ENCODE results near the gene GPR137B.

Gene GPR137B

DNA sequence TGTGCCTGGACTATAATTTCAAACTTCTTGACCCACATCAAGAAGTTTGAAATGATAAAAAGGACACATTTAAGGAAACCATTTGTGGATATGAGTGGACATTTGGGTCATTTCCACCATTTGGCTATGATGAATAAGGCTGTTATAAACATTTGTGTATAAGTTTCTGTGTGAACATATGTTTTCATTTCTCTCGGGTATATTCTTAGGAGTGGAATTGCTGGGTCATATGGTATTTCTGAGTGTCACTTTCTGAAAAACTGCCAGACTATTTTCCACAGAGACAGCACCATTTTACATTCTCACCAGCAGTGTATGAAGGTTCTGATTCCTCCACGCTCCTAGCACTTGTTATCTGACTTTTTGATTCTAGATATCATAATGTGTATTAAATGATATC is 50.8 kb downstream of the GPR137B start:
- peaks cover 88 to 97% of the 10 kb centered on the region in 2 donors for H3K36me3 Mint-ChIP-seq
- DNase-seq, result no peak
- peaks cover 20 to 38% of the 10 kb centered on the region in 2 donors for H3K9me3 Mint-ChIP-seq
- no peak for ATAC-seq (replicated peaks)
- no peak overlapping the region for H3K4me3 Mint-ChIP-seq
- H3K27me3 Mint-ChIP-seq, result no peaks in the 10 kb centered on the region
- no peak overlapping the region for H3K27ac Mint-ChIP-seq
- H3K4me1 Mint-ChIP-seq, result peaks cover under 1 to 3% of the 10 kb centered on the region in 2 donors

DNA sequence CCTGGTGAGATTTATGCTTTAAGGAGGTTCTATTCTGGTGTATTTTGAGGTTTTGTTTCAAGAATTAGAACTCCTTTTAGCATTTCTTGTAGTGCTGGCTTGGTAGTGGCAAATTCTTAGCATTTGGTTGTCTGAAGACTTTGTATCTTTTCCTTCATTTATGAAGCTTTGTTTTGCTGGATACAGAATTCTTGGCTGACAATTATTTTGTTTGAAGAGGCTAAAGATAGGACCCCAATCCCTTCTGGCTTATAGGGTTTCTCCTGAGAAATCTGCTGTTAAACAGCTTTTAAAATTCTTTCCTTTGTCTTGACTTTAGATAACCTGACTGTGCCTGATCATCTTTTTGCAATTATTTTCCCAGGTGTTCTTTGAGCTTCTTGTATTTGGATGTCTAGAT is 58.6 kb downstream of the GPR137B start:
- Mint-ChIP-seq H3K4me1 (no peaks in the 10 kb centered on the region), H3K36me3 (peaks cover 77 to 92% of the 10 kb centered on the region in 2 donors), H3K27me3 (no peaks in the 10 kb centered on the region), H3K9me3 (peaks cover 33 to 37% of the 10 kb centered on the region in 2 donors), H3K4me3 (no peak overlapping the region), H3K27ac (no peak overlapping the region)
- ATAC-seq (replicated peaks) (no peak), DNase-seq (no peak)

DNA sequence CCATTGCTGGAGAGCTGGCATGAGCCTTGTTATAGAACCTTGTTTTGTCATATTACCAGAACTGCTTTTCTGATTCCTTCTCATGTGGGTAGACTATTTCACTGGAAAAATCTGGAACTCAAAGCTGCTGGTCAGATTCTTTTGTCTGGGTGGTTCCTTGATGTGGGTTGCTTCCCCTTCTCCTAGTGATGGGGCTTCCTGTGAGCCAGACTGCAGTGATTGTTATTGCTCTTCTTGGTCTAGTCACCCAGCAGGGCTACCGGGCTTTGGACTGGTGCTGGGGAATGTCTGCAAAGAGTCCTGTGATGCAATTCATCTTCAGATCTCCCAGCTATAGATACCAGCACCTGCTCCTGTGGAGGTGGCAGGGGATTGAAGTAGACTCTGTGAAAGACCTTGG is 59.4 kb downstream of the GPR137B start:
- H3K4me1 Mint-ChIP-seq, result no peaks in the 10 kb centered on the region
- peaks cover 78 to 90% of the 10 kb centered on the region in 2 donors for H3K36me3 Mint-ChIP-seq
- H3K9me3 Mint-ChIP-seq, result peaks cover 33 to 37% of the 10 kb centered on the region in 2 donors
- no peak overlapping the region for H3K27ac Mint-ChIP-seq
- no peak for ATAC-seq (replicated peaks)
- H3K27me3 Mint-ChIP-seq, result no peaks in the 10 kb centered on the region
- H3K4me3 Mint-ChIP-seq, result no peak overlapping the region
- DNase-seq, result no peak

DNA sequence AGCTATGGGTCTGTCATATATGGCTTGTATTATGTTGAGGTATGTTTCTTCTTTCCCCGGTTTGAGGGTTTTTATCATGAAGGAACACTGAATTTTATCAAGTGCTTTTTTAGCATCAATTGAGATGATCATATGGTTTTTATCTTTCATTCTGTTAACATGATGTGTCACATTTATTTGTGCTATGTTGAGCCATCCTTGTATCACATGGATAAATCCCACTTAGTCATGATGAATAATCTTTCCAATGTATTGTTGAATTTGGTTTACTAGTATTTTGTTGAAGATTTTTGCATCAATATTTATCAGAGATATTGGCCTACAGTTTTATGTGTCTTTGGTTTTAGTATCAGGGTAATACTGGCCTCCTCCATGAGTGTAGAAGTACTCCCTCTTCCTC is 61.7 kb downstream of the GPR137B start:
- ATAC-seq (replicated peaks), result no peak
- DNase-seq, result no peak
- Mint-ChIP-seq H3K4me3 (no peak overlapping the region), H3K27me3 (no peaks in the 10 kb centered on the region), H3K4me1 (no peaks in the 10 kb centered on the region), H3K27ac (no peak overlapping the region), H3K36me3 (peaks cover 62 to 82% of the 10 kb centered on the region in 2 donors), H3K9me3 (peaks cover 23 to 30% of the 10 kb centered on the region in 2 donors)

DNA sequence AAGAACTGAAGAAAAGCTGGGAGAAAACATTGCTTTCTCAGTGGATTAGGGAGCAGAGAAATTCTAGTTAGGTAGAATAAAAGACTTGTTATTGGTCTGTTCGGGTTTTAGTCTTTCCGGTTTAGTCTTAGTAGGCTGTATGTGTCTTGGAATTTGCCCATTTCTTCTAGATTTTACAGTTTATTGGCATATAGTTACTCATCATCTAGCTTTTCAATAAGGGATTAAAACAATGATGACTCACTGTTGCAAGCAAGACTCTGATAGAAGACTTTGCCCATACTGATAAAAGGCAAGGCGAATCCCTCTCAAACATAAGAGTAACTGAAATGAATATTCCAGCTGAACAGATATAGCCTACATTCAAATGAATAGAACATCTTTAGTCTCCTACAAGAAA is 62.3 kb downstream of the GPR137B start:
- Mint-ChIP-seq H3K4me1 (no peaks in the 10 kb centered on the region), H3K9me3 (peaks cover 20 to 25% of the 10 kb centered on the region in 2 donors), H3K36me3 (peaks cover 63 to 81% of the 10 kb centered on the region in 2 donors), H3K27me3 (no peaks in the 10 kb centered on the region), H3K27ac (no peak overlapping the region), H3K4me3 (no peak overlapping the region)
- no peak for DNase-seq
- ATAC-seq (replicated peaks), result no peak

DNA sequence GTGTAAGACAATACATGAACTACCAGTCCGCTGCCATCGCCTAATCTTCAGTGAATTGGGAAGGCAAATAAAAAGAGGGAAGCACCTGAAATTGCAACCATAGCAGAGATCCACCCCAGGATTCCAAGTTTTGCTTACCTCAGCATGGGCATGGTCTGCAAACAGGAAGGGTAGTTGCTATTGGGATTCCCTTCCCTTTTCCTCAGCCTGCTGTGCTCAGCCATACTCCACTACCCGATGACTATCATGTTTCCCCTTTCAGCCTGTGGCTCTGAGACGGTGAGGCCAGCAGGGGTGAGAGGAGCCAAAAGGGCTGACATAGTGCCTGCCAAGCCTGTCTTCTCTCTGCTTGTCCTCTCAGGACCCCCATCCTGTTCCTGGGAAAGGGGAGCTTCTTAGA is 64.2 kb downstream of the GPR137B start:
- Mint-ChIP-seq H3K4me3 (no peak overlapping the region), H3K4me1 (no peaks in the 10 kb centered on the region), H3K27me3 (no peaks in the 10 kb centered on the region), H3K36me3 (peaks cover 55 to 78% of the 10 kb centered on the region in 2 donors), H3K27ac (no peak overlapping the region), H3K9me3 (peaks cover 10 to 17% of the 10 kb centered on the region in 2 donors)
- ATAC-seq (replicated peaks), result no peak
- no peak for DNase-seq

DNA sequence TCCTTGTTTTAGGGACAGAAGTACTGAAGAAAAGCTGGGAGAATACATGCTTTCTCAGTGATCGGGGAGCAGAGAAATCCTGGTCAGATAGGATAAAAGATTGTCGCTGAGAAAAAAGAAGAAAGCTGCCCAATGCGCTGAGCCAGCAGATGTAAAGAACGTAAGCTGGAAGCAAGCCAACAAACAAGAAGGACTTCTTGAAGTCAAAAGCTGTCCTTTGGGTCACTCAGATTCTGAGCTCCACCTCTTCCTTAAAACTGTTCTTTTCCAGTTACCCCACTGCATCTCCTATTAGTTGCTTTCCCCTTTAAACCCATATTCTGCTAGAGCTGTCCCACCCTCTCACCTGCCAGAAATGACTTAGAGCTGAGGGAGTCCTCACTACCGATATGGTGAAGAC is 64.8 kb downstream of the GPR137B start:
- no peaks in the 10 kb centered on the region for H3K27me3 Mint-ChIP-seq
- peaks cover 6 to 13% of the 10 kb centered on the region in 2 donors for H3K9me3 Mint-ChIP-seq
- DNase-seq, result no peak
- no peak overlapping the region for H3K27ac Mint-ChIP-seq
- peaks cover 52 to 77% of the 10 kb centered on the region in 2 donors for H3K36me3 Mint-ChIP-seq
- H3K4me1 Mint-ChIP-seq, result no peaks in the 10 kb centered on the region
- no peak for ATAC-seq (replicated peaks)
- H3K4me3 Mint-ChIP-seq, result no peak overlapping the region

DNA sequence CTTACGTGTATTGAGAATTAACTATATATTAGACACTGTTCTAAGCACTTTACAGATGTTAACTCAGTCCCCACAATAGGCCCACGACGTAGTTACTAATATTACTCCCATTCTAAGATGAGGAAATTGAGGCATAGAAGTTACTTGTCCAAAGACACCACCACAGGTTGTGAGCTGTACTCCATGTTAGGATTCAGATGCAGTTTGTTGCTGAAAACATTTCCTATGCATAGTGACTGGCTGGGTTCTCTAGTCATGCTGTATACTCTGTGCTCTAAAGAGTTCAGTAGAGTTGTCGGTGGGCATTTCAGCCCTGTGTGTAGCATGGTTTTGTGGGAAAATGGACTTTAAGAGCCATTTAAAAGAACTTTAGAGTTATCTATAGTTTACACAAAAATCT is 65.2 kb downstream of the GPR137B start:
- H3K4me3 Mint-ChIP-seq, result no peak overlapping the region
- no peak overlapping the region for H3K27ac Mint-ChIP-seq
- peaks cover 6 to 11% of the 10 kb centered on the region in 2 donors for H3K9me3 Mint-ChIP-seq
- ATAC-seq (replicated peaks), result no peak
- peaks cover 50 to 76% of the 10 kb centered on the region in 2 donors for H3K36me3 Mint-ChIP-seq
- no peak for DNase-seq
- H3K4me1 Mint-ChIP-seq, result no peaks in the 10 kb centered on the region
- no peaks in the 10 kb centered on the region for H3K27me3 Mint-ChIP-seq

DNA sequence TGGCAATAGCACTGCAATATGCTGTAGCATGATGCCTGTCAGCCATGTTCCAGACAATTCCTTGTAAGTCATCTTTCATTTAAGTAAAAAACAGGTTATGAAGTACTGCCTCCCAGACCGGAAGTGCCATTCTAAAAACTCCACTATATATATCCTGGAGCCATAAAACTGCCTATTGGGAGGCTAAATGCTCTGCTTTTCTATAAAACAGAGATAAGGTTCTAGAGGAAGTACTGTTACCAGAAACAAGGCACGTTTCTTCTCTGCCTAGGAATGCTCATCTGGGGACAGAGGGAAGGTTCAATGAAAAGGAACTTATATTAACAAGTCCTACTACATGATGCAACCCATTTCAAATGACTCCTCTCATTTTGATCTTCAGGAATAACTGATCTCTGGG is 66.8 kb downstream of the GPR137B start:
- no peaks in the 10 kb centered on the region for H3K4me1 Mint-ChIP-seq
- no peak for ATAC-seq (replicated peaks)

DNA sequence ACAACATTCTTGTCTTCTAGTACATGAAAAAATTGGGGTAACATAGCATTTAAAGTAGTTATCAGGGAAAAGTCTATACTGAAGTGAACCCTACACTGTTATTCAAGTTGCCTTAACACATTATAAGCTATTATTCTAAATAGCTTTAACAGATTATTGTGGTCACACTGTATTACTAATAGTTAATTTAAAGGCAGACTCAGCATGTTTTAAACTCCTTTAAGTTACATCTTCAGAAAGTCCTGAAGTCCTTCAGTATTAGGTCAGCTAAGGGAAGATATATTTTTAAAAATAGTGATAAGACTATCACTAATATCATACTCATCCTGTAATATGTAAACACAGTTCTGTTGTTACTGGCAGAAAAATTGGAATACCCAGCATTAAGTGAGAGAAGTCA is 67.4 kb downstream of the GPR137B start:
- ATAC-seq (replicated peaks) (no peak), DNase-seq (no peak)
- Mint-ChIP-seq H3K4me1 (no peaks in the 10 kb centered on the region), H3K27ac (no peak overlapping the region), H3K9me3 (no peaks in the 10 kb centered on the region), H3K4me3 (no peak overlapping the region), H3K27me3 (no peaks in the 10 kb centered on the region), H3K36me3 (peaks cover 38 to 69% of the 10 kb centered on the region in 2 donors)

More for the DNA sequence above, 66.8 kb downstream of the GPR137B start:
- no peak for DNase-seq
- Mint-ChIP-seq H3K36me3 (peaks cover 42 to 72% of the 10 kb centered on the region in 2 donors), H3K4me3 (no peak overlapping the region), H3K27ac (no peak overlapping the region), H3K27me3 (no peaks in the 10 kb centered on the region), H3K9me3 (no peaks in the 10 kb centered on the region)

DNA sequence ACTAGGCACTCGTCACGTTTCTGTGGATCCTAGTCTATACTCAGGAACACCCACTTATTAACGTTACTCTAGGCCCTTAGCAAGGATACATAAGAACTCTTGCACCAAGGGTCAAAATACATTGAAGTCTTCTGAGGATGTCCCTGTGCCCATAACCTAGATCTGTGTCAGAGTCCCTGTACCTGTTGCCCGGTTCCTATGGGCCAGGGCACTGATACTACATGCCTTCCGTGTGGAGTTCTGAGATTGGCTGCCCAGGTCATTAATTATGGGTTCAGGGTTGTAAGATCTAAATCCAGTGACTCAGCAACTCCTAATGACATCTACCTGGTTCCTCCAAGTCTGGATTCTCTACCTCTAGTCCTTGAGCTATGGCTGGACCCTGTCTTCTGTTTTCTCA is 69.5 kb downstream of the GPR137B start:
- Mint-ChIP-seq H3K27me3 (no peaks in the 10 kb centered on the region), H3K4me1 (no peaks in the 10 kb centered on the region), H3K4me3 (no peak overlapping the region), H3K36me3 (peaks cover 38 to 67% of the 10 kb centered on the region in 2 donors), H3K9me3 (no peaks in the 10 kb centered on the region), H3K27ac (no peak overlapping the region)
- DNase-seq, result no peak
- no peak for ATAC-seq (replicated peaks)

DNA sequence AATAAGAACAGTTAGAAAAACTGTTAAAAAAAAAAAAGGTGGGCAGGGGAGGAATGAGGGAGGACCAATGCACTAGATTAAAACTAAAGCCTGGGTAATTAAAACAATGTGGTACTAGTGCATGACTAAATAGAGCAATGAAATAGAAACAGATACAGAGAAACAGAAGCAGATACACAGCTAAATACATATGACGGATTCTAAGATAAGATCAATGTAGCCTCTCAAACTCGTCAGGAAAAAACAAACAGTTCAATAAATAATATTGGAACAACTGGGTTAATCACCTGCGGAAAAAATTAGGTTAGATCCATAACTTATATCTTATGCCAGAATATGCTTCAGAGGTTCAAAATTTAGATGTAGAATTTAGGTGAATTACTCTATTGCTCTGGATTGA is 71.2 kb downstream of the GPR137B start:
- H3K27me3 Mint-ChIP-seq, result no peaks in the 10 kb centered on the region
- DNase-seq (no peak), ATAC-seq (replicated peaks) (no peak)
- no peaks in the 10 kb centered on the region for H3K9me3 Mint-ChIP-seq
- H3K4me3 Mint-ChIP-seq, result no peak overlapping the region
- peaks cover 33 to 61% of the 10 kb centered on the region in 2 donors for H3K36me3 Mint-ChIP-seq
- no peak overlapping the region for H3K27ac Mint-ChIP-seq
- H3K4me1 Mint-ChIP-seq, result no peaks in the 10 kb centered on the region

DNA sequence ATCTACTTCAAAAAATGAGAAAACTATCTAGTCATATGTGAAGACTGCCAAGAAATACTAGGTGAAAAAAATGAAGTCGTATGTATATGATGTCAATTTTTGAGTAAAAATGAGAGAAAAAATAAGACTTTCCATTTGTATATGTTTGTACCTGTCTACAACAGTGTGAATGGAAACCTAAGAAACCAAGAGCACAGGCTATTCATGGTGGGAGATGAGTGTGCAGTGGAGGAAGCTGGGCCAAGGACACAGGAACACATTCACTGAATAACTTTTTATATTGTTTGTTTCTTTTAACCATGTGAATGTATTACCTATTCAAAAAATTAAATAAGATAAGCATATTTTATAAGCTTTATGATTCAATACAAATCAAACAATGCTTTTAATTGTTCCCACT is 72.4 kb downstream of the GPR137B start:
- H3K27me3 Mint-ChIP-seq, result no peaks in the 10 kb centered on the region
- no peaks in the 10 kb centered on the region for H3K4me1 Mint-ChIP-seq
- H3K27ac Mint-ChIP-seq, result no peak overlapping the region
- peaks cover 27 to 55% of the 10 kb centered on the region in 2 donors for H3K36me3 Mint-ChIP-seq
- no peak for ATAC-seq (replicated peaks)
- no peak overlapping the region for H3K4me3 Mint-ChIP-seq
- DNase-seq, result no peak
- H3K9me3 Mint-ChIP-seq, result no peaks in the 10 kb centered on the region

DNA sequence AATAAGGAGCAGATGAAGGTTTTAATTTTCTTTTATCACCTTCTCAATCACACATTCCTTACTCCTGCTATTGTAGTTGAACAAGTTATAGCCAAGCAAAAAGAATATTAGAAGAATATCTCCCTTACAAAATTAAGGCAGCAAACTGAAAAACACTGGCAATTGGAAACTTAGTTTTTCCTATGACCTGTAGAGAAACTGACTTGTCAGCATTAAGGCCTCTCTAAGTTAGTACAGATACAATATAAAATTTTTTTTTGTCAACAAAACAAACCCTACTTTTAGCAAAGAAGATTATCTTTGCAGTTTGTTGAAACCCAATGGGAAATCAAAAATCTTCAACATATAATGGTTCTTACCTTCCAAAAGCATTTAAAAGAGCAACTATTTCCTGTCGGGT is 78.1 kb downstream of the GPR137B start:
- no peaks in the 10 kb centered on the region for H3K9me3 Mint-ChIP-seq
- no peaks in the 10 kb centered on the region for H3K4me1 Mint-ChIP-seq
- no peak overlapping the region for H3K4me3 Mint-ChIP-seq
- no peak overlapping the region for H3K27ac Mint-ChIP-seq
- no peak for ATAC-seq (replicated peaks)
- peaks cover 6 to 22% of the 10 kb centered on the region in 2 donors for H3K36me3 Mint-ChIP-seq
- H3K27me3 Mint-ChIP-seq, result no peaks in the 10 kb centered on the region
- DNase-seq, result no peak

DNA sequence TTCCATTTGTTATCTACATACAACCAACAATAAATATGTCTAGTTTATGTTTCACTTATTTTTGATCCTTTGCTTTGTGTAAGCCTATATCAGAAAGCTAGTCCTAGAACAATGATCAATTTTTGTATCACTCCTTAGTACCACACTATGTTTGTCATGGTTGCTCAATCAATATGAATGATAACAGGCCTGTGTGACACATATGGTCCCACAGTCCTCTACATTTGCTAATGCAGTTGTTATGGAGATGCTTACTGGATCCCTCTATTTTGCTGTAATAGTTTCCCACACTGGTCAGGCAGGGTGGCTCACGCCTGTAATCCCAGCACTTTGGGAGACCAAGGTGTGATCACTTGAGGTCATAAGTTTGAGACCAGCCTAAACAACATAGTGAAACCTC is 80.3 kb downstream of the GPR137B start:
- H3K36me3 Mint-ChIP-seq, result peaks cover 5 to 21% of the 10 kb centered on the region in 2 donors
- no peak overlapping the region for H3K4me3 Mint-ChIP-seq
- no peaks in the 10 kb centered on the region for H3K4me1 Mint-ChIP-seq

DNA sequence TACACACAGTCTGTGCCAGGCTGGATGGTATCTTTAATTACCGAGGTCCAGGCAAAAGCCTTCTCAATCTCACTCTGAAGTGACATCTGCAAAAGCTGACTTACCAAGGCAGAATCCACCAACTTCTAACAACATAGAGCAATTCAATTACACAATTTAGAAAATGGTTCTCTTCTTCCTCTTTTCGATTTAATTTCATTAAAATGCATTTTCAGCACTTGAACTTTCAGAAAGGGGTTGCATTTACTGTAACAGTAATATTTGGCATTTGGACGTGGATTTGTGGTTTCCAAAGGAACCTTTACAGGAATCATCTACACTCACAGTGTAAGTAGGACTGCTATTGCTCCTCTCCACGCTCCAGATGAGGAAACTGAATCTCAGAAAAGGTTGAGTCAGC is 86.1 kb downstream of the GPR137B start:
- Mint-ChIP-seq H3K27me3 (no peaks in the 10 kb centered on the region), H3K9me3 (no peaks in the 10 kb centered on the region), H3K36me3 (peaks cover 9 to 16% of the 10 kb centered on the region in 2 donors), H3K4me3 (no peak overlapping the region), H3K4me1 (no peaks in the 10 kb centered on the region), H3K27ac (no peak overlapping the region)
- ATAC-seq (replicated peaks) (no peak), DNase-seq (no peak)

More for the DNA sequence above, 80.3 kb downstream of the GPR137B start:
- Mint-ChIP-seq H3K27me3 (no peaks in the 10 kb centered on the region), H3K9me3 (no peaks in the 10 kb centered on the region), H3K27ac (no peak overlapping the region)
- ATAC-seq (replicated peaks), result no peak
- DNase-seq, result no peak

Data from stimulated activated naive B cell treated with anti-CD40 and anti-IgM and Interleukin-4, amounts not matched to agents 10 μg/mL and 1 μg/mL and 100 μg/mL, for 72 hours (primary cell).